DLD1 (cell line): ENCODE results near the gene M1AP.

Experiments
- in situ Hi-C: cut with HindIII; loops from 2 replicates; pipeline ENCODE4 v1.10.0; 2017; ENCODE audit warnings: low sequenced_read_pairs

M1AP gene, protein sequence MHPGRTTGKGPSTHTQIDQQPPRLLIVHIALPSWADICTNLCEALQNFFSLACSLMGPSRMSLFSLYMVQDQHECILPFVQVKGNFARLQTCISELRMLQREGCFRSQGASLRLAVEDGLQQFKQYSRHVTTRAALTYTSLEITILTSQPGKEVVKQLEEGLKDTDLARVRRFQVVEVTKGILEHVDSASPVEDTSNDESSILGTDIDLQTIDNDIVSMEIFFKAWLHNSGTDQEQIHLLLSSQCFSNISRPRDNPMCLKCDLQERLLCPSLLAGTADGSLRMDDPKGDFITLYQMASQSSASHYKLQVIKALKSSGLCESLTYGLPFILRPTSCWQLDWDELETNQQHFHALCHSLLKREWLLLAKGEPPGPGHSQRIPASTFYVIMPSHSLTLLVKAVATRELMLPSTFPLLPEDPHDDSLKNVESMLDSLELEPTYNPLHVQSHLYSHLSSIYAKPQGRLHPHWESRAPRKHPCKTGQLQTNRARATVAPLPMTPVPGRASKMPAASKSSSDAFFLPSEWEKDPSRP

DNA sequence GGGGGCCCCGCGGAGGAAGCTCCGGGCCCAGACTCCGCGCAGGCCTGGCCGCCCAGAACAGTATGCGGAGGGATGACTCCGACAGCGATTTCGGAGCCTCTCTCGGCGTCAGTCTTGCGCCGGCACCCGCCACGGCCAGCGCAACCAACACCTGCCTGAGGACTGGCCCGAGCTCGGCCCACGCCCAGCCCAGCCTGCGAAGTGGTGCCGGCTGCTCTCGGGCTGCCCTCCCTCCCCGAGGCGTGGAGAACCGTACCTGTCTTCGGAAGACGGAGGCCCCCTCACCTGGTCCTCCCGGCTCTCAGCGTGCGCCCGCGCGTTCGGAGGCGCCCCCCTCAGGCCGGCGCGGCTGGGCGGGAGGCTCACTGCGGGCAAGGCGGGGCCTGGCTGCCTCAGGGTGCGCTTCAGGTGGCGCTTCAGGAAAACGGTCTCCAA, at the start of gene M1AP:
Gene M1AP (minus strand): TSS at position 322 of the 435 bp plus-strand sequence. CDS start 8,055 bp downstream, outside the sequence.
- in situ Hi-C loops, result no loop called here

DNA sequence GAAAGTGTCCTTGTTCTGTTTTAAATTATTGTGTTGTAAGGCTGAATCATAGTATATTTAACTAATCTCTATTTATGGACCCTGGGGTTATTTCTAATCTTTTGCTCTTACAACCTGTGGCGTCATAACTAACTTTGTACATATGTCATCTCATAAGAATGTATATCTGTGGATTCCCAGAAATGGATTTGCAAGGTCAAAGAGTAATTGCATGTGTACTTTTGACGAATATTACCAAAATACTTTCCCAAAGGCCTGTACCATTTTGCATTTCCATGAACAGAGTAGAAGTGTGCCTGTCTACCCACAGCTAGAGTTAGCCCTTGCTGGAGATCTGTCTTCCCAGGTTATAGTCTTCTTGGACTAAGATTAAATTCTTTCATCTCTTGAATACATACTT, 48.7 kb upstream of the M1AP start:
- in situ Hi-C loops, result no loop called here

DNA sequence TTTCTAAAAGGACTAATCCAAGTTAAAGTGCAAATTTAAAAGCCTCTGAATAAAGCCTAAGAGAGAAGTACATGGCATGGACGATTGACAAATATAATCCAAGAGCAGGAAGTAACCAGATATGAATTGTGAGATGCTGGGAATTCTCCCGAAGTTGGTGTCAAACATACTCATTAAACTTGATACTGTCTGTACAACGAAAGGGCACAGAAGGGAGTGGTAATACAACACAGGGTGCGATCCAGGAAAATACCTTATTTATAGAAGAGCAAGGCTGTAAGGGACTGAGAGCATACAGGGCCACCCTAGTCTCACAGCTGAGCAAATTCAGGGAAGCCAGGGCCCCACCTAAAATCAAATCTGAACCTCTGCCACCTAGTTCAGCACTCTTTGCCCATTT, 47.5 kb upstream of the M1AP start:
- in situ Hi-C loops, result no loop called here

DNA sequence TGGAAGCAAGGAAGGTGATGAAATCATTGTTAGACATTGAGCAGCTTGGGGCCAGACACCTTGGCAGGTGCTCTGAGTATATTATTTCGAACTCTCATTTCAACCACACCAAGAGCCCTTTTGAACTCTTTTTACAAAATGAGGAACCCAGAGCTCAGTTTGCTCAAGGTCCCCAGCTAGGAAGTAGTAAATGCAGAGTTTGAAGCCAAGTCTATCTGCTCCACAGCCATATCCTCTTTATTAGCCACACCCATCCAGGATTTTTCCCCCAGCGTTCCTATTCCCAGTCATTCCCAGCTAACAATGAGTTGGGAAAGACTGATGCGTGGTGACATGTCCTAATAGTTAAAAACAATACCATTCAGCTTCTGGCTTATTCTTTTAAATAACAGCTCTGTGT, 46.2 kb upstream of the M1AP start:
- in situ Hi-C loops, result loop anchor here (5.0 kb wide), 1 partner anchor 52 kb away; no protein-coding TSS in a partner anchor

DNA sequence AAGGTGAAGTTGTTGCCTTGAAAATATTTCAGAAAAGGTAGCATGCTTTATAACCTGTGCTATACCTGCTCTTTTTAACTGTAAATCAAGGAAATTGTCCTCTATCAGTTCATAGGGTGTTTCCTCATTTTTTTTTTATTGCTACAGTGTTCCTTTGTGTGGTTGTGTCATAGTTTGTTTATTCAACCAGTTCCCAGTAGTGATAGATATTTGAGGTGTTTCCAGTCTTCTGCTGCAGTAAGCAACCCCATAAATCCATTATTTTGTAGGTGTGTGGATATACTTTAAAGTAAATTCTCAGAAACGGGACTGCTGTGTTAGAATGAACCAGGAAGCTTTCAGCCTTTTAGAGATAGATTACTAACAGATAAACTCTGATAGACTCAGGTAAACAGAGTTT, 45.5 kb upstream of the M1AP start:
- in situ Hi-C loops, result loop anchor here (5.0 kb wide), 1 partner anchor 51 kb away; no protein-coding TSS in a partner anchor

DNA sequence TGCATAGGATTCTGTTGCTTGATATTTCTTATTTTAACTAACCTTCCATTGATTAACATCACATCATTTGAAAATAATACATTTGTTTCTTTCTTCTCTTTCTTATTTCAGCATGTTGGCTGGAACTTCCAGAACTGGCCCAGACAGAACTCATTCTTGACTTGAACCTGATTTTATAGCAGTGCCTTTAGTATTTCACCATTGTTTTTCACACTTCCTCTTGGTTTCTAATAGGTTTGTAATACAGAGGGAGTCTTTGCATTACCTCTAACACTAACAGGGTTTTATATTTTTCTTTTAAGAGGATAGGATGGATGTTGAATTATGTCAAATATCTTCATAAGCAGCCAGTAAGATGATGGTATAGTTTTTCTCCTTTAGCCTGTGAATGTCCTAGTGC, 45.1 kb upstream of the M1AP start:
- in situ Hi-C loops, result loop anchor here (5.0 kb wide), 1 partner anchor 51 kb away; no protein-coding TSS in a partner anchor

DNA sequence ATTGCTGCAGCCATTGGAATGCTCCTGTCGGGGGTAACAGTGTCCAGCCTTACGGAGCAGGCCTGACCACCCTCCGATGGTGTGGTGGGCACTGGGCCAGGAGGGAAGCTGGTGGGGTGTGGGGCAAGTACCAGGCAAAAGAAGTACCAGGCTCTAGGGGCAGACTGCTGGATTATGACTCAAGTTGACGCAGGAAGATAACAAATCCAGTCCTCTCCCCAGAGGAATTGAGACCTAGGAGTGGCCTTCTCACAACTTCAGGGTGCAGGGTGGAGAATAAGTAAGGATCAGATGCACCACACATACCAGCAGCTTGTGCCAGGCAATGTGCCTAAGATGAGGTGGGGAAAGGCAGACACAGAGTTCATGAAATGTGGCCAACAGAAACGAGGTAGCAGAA, 43.8 kb upstream of the M1AP start:
- in situ Hi-C loops, result loop anchor here (5.0 kb wide), 1 partner anchor 50 kb away; no protein-coding TSS in a partner anchor

DNA sequence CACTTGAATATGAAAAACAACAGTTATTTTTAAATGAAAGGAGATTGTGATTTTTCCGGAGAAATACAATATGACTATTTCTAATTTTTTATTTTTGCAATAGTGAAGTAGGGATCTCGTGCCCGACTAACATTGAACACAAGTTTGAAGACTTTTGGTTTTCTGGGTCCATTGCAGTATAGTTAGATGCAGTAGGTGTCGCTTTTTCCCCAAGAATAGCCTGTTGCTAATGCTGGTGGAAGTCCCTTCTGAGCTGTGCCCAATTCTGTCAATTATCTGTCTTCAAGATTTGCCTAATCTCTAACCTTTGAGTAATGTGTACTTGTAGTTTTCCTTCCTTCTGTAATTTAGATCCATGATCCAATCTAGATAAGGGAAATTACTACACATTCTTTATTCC, 42.4 kb upstream of the M1AP start:
- in situ Hi-C loops, result loop anchor here (5.0 kb wide), 1 partner anchor 48 kb away; no protein-coding TSS in a partner anchor

DNA sequence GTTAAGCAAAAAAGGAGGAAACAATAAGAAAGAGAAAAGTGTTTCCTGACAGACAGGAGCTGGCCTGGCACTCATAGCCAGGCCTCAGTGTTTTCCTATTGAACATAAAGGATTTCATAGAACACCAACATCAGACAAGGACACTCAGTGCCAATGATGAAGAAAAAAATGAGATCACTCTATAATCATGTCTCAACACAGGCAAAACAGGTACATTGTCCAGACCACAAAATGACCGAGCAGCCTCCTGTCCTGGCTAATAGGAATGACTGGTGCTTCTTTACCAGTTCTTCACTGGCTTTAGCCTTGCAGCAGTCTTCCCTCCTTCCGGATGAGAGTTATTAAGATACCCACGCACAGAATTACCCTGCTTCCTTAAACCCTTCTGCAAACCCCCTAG, 41.5 kb upstream of the M1AP start:
- in situ Hi-C loops, result loop anchor here (5.0 kb wide), 1 partner anchor 47 kb away; no protein-coding TSS in a partner anchor

DNA sequence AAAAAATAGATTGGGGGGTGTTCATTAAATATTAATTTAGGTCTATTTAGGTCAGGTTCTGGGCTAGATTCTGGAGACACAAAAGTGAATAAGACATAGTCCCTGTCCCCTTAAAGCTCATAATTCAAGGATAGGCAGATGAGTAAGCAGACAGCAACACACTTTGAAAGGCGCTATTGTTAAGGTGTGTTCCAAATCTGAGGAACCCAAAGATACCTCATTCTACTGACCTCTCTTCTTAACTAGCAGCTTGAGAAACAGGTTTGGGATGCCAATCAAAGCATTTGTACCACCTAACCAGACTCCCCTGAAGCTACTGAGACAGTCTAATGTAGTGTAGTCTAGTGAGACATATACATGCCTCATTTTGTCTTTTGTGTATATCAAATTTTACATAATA, 40.8 kb upstream of the M1AP start:
- in situ Hi-C loops, result no loop called here

DNA sequence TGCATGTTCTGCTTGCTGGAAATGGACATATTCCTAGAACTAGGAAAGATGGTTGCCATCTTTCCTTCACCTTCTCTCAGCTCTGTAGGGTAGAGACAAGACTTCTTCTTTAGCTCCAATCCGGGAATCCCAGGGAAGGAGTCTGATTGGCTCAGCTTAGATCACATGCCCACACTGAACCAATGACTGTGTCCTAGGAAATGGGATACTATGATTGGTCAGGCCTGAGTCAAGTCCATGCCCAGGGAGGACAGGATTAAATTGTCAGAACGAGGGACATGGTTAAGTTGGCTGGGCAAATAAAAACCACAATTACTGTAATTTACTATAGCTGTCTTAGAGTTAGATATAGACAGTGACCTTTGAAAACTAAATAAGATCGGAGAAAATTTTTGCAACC, 37.3 kb upstream of the M1AP start:
- in situ Hi-C loops, result no loop called here

DNA sequence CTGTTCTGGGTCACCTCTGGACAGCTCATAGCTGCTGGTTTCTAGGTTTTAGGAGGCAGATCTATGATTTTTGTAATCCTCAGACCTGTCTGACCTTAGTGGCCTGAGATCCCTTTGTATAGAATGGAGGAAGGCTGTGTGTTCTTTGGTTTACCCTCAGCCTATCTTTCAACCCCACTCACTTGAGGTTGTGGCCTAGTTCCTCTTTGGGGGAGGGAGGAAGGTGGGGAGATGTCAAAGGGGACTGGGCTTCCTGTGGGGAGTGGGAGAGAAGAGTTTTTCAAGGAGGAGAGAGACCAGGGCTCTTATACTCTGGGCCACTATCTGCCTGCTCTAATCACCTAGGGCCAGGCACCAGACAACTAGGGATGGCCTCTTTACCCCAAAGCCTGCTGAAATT, 34.4 kb upstream of the M1AP start:
- in situ Hi-C loops, result no loop called here

DNA sequence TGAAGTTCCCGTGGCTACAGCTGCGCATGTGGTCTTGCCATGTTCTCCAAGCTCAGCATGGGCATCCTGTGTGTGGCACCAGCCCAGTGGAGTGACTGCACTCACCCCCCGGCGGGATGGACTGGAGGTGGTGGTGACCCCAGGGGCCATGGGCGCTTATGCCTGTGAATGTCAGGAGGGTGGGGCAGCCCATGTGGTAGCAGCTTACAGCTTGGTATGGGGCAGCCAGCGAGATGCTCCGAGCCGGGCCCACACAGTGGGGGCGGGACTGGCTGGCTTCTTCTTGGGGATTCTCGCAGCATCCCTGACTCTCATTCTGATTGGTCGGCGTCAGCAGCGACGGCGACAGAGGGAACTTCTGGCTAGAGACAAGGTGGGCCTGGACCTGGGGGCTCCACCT, 31.5 kb upstream of the M1AP start:
- in situ Hi-C loops, result no loop called here

DNA sequence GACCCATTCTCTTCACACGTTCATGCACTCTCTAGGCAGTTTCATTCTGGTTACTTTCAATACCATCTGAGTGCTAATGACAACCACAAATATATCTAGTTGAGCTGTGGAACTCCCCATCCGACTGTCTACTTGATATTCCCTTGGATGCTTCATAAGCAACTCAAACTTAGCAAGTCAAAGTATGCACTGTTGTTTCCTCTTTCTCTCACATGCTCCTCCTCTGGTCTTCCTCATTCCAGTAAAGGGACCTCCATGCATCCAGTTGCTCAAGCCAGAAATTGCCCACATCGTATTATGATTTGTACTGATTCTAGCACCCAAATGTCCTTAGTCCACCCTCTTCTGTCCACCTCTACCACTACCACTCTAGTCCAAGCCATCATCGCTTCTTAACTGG, 28.2 kb upstream of the M1AP start:
- in situ Hi-C loops, result no loop called here

DNA sequence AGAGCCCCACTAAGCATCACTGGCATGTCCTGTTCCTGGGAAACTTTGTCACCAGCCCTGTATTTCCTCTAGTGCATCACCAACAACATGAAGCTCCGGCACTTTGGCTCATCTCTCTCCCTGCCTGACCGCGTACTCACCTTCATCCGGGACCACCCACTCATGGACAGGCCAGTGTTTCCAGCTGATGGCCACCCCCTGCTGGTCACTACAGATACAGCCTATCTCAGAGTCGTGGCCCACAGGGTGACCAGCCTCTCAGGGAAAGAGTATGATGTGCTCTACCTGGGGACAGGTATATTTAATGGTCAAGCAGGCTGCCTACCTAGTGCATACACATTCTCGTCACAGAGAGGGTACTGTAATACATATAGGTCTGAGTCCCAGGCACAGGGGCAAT, 27.0 kb upstream of the M1AP start:
- in situ Hi-C loops, result no loop called here

DNA sequence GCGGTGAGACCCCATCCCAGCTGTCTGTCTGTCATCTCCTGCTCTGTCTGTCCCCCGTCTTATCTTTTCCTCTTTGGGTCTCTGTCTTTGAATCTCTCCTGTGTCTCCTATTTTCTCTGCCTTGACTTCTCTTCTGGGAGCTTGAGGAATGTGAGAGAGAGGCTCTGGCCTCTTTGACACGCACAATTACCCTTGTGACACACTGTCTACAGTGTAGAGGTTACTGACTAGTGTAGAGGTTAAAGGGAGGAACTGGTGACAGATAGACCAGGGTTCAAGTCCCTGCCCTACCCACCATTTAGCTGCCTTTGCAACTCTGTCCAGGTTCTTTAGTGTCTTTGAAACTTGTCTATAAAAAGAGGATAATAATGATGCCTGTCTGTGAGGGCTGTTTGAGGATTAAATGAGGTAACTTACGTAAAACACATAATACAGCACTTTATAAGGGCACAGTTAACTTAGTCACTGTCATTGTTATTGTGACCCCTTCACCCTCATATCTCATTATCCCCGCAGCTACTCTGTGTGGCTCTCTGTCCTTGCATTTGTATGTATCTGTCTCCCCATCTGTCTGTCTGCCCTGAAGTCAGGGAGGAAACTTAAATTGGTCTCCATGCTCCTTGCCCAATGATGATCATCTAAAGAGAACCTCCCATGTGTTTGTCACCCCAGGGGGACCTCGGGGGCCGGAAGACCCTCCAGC, 25.8 kb upstream of the M1AP start:
- in situ Hi-C loops, result no loop called here

DNA sequence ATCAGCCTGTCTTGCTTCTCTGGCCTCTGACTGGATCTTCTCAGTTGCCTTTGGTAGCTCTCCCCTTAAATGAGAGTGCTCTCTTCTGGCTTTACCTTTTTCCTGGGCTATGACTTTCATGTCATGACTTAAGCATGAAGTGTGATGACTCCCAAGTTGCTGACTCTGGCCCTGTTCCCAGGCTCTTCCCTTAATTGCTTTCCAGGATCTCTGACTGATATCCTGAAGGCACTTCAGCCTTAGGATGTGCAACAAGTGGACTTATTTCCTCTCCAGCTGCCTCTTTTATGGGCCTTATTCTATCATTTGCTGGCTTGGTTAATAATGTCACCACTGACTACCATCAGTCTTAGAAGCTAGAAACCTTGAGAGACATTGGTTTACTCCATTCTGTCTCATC, 23.3 kb upstream of the M1AP start:
- in situ Hi-C loops, result no loop called here

DNA sequence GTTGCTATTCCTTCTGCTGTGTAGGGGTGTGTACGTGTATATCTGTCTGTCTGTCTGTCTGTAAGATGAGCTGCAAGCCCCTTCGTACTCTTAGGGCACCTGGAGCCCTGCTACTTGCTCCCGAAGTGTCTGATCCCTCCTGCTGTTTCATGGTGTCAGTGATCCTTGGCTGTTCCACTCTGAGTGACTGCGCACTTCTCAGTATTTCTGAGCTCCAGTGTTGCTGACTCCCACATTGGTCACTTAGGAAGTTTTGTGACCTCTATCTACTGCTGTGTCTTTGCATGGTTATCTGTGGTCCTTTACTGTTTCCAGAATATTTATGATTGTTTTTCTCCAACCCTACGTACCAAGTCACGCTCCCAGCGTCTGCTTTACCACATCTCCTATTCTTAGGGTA, 22.1 kb upstream of the M1AP start:
- in situ Hi-C loops, result no loop called here

DNA sequence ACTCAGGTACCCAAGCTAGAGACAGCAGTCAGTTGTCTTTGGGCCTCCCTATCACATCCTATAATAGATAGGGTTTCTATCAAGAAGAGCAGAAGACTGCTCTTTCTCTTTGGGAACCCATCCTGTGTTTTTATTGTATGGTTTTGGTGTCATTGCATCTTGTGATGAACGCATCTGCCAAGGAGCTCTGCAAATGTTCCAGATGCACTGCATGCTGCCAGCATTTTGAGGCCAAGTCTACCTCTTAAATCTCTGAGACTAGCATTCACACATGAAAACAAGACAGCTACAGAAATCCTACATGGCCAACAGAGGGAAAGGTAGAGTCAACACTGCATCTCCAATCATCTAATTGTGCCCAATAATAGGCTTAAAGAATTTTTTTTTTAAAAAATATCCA, 20.0 kb upstream of the M1AP start:
- in situ Hi-C loops, result no loop called here

DNA sequence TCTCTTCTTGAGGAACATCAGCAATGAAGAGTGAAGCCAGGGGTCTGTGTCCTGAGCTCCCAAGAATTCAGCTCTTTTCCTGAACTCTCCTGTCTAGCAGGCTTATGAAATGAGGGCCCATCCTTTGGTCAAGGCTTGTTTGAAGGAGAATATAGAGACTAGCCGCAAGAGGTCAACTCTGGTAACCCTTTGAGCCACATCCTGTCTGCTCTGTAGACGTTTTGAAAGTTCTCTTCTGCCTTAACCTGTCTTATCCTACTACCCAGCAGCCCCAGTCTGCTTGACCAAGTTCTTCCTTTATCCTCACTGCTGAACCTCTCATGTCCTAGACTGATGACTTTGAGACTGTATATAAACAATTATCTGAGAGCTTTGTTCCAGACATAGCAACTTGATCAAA, 11.3 kb upstream of the M1AP start:
- in situ Hi-C loops, result no loop called here

DNA sequence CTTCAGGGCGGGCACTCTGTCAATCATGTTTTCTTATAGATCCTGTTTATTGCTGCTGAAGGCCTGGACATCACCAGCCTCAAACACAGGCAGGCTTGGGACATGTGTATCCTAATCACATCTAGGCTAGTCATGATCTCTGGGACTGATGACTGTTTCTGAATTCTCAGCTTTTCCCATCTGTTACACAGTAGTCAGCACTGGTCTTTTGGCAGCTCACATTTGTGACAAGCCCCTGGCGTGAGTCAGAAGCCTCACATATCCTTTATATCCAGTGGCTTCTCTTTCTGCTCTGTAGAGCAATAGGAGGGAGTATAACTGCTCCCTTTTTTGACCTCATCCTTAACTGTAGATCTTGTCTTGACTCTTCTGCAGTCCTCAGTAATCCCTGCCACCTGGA, 10.4 kb upstream of the M1AP start:
- in situ Hi-C loops, result no loop called here

DNA sequence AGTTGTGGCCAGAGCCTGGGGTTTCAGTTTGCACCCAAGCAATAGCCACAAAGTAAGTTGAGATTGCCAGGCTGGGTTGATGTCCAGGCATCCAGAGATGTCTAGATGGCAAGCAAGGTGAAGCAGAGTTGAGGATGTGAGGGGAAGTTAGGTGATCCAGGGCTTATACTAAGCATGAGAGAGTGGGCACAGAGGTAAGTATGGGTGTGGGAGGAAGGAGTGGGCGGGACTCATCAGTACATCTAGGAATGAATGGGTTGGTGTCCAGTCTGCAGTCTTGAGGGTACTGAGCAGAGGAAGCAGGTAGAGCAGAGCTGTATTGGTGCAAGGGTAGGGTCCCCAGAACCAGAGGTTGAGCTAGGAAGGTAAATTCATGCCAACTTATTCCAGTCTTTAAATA, 7.4 kb upstream of the M1AP start:
- in situ Hi-C loops, result no loop called here
